ENCODE data around the gene SECTM1.

The SECTM1 gene

GRCh38 chr17:82327289-82327688 lies 6.3 kb downstream of the SECTM1 start:
- no peak for DNase-seq

GRCh38 chr17:82325286-82326180 lies 8.0 kb downstream of the SECTM1 start:
- no peak for DNase-seq

- DNase-seq = no peak
Measured at GRCh38 chr17:82324566-82325285, 8.8 kb downstream of the SECTM1 start.

- no peak for DNase-seq
Measured at GRCh38 chr17:82323514-82324234, 9.9 kb downstream of the SECTM1 start.

GRCh38 chr17:82322526-82323453 lies 10.8 kb downstream of the SECTM1 start:
- DNase-seq = no peak

- no peak for DNase-seq
Measured at GRCh38 chr17:82321947-82322466, 11.6 kb downstream of the SECTM1 start.

DNA sequence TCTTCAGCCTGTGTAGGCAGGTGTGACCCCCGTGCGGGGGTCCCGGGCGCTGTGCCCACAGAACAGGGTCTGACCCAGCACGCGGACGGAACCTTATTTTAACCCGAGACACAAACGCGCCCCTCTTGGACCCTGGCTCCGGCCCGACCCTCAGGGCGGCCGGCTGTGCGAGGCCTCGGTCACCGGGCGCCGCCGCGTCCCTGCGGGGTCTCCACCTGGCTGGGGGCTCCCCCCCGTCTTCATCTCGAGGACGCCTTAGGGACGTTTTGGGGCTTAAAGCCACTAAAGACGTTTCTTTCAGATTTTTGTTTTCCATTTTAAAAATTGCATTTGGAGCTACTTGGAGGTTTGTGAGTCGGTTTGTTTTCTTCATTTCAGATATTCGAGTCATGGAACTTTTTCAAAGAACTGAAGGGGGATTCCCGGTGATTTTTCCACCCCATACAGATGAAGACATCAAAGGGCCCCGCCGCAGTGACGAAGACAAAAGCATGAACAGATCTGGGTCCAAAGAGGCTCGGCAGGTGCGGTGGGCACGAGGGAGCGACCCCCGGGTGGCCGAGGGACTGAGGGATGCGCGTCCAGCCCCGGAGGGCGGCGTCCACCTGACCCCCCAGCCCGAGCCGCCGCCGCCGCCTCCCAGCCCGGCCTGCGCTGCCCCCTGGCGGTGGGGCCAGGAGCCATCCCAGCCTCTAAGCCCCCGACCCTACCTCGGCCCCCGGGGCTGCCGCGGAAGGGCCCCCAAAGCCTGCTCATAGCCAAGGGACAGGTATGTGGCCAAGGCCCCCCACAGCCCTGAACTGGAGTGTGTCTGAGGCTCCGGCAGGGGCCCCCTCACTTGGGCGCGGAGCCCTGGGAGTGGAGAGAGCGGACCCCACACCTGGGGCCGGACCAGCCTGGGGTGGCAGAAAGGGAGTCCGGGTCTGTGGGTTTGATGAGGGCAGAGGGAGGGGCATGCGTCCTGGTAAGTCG lies 12.3 kb downstream of the SECTM1 start:
- DNase-seq = no peak

- no peak for DNase-seq
Measured at GRCh38 chr17:82320140-82320840, 13.3 kb downstream of the SECTM1 start.

DNA sequence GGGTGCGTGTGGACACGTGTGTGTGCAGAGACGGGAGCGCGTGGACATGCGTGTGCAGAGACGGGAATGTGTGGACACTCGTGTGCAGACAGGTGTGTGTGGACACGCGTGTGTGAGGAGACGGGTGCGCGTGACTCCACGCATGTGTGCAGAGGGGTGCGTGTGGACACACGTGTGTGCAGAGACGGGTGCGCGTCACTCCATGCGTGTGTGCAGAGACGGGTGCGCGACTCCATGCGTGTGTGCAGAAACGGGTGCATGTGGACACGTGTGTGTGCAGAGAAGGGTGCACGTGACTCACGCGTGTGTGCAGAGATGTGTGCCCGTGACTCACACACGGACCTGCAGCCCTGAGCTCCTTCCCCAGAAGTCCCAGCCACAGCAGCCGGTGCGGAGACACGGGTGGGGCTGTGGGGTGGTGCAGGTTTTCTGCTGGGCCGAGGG lies 13.9 kb downstream of the SECTM1 start:
- DNase-seq = no peak

- no peak for DNase-seq
Measured at GRCh38 chr17:82318772-82319606, 14.6 kb downstream of the SECTM1 start.

- DNase-seq = no peak
Measured at GRCh38 chr17:82318169-82318498, 15.4 kb downstream of the SECTM1 start.

- no peak for DNase-seq
Measured at GRCh38 chr17:82317394-82318168, 16.0 kb downstream of the SECTM1 start, which contains the start of gene CD7. Gene CD7 (minus strand): TSS chr17:82317608. CDS start chr17:82317495, 113 bp downstream.

GRCh38 chr17:82316651-82317393 lies 16.7 kb downstream of the SECTM1 start:
- DNase-seq = no peak

DNA sequence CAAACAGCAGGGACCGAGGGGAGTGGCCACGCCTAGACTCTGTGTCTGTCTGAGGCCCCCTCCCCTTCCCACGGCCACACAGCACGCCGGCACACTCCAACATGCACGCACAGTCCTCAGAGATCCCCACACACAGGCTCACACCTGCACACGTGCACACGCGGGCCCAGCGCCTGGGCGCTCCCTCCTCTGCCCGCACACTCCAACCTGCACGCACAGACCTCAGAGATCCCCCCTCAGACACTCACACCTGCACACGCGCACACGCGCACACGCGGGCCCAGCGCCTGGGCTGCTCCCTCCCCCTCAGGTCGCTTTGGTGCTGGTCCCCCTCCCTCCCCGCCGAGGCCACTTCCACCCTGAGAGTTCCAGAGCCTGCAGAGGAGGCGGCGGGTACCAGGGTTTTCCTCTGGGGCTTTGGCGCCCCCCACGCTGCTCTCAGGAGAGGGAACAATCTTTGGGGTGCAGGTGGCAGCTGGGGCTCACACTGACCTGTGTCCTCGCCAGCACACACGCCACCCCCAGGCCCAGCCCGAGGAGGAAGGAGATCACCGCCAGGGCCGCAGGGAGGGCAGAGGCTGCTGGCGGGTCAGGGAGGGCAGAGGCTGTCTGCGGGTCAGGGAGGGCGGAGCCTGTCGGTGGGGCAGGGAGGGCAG lies 17.7 kb downstream of the SECTM1 start:
- DNase-seq = no peak

DNA sequence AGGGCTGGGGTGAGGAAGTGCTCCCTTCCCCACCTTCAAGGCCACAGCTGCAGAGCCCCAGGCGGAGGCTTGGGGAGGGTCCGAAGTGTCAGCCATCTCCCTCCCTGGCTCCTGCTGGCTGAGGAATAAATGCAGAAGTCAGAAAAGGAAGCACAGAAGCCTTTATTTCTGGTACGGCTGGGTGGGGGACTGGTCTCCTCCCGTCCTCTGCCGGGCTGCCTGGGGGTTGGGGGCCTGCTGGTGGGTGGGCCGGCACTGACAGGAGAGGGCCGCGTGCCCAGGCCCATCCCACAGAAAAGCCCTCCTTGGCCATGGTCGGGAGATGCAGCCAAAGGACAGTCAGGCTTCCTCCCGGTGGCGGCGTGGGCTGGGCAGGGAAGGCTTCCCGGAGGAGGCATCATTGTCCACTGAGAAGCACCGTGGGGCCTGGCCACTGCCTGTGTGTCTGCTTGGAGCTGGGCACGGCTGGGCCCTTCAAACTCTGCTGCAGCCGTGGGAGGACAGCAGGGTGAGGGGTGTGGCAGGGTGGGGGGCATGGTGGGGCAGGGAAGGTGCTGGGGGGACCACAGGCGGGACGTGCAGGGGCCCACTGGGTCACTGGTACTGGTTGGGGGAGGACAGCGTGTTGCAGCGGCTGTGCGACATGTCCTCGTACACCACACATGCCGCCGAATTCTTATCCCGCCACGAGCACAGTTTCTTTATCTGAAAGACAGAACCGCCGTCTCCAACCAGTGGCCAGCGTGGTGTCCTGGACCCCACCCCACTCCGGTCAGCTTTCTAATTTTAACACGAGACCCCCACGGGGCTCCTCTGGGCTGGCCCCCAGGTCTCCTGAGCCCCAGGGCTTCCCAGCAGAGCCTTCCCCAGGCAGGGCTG lies 18.6 kb downstream of the SECTM1 start:
- DNase-seq = no peak

Data from NCI-H2029 (cell line).